Stimulated activated CD4-positive, alpha-beta T cell treated with anti-CD3 and anti-CD28 coated beads, Interleukin-4, amount 100 ng/mL, for 4 hours (primary cell): ENCODE data around the gene HGF.

Experiments
- DNase-seq, 2 experiments: peaks; one replicate each; pipeline ENCODE4 v3.0.0-alpha.2; 2020

HGF gene

DNA sequence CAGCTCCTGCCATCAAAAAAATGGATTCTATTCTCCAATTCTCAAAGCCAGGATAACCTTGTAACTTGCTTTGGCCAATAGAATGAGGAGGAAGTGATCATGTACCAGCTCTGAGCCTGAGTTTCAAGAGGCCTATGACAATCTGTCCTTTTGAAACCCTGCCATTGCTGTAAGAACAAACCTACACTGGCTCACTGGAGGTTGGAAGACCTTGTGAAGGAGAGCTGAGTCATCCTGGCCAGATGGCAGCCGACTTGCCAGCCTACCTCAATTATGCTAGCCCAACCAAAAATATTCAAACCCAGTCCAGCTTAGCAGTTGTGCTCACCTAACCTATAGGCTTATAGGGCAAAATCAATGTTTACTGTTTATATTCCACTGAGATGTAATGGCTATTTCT, 93.0 kb downstream of the HGF start:
- no peak for DNase-seq

DNA sequence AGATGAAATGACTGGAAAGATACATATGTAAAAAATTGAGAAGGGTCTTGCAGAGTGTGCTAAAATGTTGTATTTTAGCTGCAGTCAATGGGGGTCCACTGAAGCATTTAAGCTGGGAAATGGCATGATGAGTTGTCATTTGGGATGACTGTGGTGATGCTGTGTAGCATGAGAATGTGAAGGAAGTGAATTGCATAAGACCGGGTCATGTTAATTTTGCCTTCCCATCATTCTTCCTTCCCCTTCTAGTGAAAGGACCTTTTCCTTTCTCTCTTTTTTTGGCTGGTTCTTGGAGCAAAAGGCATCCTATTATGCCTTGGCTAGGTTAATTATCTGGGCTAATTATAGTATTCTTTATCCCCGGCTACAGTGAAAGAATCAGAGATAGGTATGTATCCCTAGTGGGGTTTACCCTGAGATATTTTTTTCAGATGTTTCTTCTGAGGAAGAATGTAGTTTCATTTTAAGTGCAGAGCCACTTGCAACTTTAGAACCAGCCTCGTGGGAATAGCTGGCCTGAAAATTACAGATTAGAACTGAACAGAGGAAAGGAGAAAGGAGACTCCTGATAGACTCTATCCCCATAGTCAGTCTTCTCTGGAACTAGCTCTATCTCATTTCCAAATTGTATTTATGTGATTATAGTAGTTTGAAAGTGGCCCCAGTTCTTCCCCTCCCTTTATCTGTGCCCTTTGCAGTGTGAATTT, 93.6 kb downstream of the HGF start:
- DNase-seq: no peak

GRCh38 chr7:81674431-81674830, 95.4 kb downstream of the HGF start:
- DNase-seq: no peak

GRCh38 chr7:81672872-81673271, 97.0 kb downstream of the HGF start:
- DNase-seq: no peak

DNA sequence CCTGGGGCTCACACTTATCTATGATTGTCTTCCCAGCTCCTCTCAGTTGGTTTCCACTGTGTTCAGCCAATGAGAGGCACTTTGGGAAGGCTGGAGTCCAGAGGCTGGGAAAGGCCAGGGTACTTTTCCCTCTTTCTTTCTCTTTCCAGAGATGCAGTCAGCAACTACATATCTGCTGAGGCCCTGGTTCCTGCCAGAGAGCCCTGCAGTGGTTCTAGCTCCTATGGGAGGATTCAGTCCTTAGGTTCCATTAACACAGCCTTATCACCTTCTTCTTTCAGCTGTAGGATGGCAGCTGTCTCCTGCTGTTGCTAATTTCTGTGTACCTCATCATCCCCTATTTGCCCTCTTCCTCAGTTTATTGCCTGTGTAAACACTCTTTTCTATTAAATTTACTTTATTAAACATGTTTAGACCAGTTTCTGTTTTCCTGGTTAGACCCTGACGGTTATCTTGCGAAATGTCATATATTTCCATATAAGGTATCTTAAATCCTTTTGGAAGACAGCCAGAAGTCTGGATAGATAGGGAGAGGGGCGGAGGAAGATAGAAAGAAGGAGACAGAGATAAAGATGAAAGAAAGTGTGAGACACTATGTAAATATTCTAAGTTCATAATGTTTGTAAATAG, 100.3 kb downstream of the HGF start:
- no peak for DNase-seq

- no peak for DNase-seq
Observed at GRCh38 chr7:81666209-81666608, 103.6 kb downstream of the HGF start.

DNA sequence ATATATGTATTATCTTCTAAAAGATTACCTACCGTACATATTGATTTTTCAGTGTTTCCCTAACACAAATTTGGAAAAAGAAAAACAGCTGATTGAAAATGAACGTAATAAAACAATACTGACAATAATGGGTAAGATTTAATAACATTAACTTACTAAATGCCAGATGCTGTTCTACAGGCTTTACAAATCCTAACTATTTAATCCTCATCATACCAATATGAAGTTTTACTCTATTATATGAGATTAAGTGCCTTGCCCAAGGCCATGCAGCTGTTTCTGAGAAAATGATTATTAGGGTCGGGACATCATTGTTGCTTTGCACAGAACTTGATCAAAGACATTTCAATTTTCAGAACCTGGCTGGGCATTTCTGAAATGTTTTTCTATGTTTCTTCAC, 104.6 kb downstream of the HGF start:
- no peak for DNase-seq

GRCh38 chr7:81664304-81664703, 105.5 kb downstream of the HGF start:
- no peak for DNase-seq

GRCh38 chr7:81662531-81662930, 107.3 kb downstream of the HGF start:
- DNase-seq: no peak

GRCh38 chr7:81659697-81660395, 110.0 kb downstream of the HGF start:
- no peak for DNase-seq

DNA sequence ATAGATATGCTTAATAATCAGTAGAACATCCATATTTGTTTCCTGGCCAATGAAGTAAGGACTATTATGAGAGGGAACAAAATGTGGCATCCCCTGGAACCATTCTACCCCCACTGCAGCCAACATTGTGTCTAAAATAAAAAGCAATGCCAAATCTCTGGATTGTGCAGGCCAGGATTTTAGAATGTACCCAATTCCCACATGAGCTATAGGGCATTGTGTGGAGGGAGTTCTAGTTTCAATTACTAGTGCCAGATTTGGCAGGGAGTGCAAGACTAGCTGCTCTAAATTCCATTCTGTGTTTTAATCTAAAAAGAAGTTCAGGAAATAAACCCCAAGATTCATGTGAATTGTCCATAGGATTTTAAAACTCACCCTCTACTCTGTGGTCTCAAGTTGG, 112.3 kb downstream of the HGF start:
- no peak for DNase-seq

DNA sequence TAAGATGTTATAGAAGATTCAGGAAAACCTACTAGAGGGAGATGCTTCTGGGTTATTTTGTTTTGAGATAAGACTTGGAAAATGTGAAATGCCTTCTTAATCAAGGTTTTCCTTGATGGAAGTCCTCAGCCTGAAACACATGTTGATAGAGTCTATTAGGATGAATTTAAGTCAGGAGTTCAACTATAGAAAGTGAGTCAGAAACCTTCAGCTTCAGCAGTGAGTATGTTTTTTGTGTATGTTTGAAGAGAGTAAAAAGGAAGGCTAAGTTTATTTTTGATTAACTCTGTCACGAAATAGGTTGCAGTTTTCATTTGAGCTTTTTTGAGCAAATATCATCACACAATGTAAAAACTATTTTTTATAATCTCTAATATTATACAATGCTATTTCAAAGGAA, 114.6 kb downstream of the HGF start:
- DNase-seq: no peak

DNA sequence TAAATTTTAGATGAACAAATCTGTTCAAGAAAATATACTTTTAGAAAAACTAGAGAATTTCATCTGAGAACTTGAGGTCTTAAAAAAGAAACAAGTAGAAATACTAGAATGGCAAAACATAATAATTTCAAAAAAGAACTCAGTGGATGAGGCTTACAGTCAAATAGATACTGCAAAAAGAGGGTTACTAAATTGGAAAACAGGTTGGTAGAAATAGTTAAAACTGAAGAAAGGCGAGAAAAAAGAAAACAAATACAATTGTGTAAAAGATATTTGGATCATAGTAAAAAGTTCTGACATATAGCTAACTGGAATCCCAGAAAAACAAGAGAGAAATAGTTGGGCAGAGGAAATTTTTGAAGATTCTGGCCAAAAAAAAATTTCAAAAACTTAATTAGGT, 117.6 kb downstream of the HGF start:
- DNase-seq: no peak
